ENCODE results near the gene ELL2. TPM values are rescaled to one million over a fixed set of nuclear protein-coding genes. Genes with fewer than 3 reads are reported as not detected.

Gene ELL2
- total RNA-seq, 2 donors from 2014 or later = 76.3 to 113 TPM

Other genes with a start within 250 kb of the ELL2 start
- gene RHOBTB3, start 230.5 kb downstream of the ELL2 start, total RNA-seq = 1 to 10 TPM; 1.3 to 5.2 TPM
- 10 to 100 TPM; 19.1 to 23.4 TPM for gene GLRX, start 139.1 kb downstream of the ELL2 start, total RNA-seq